Measurements from ENCODE around the gene CBX7.

DNA sequence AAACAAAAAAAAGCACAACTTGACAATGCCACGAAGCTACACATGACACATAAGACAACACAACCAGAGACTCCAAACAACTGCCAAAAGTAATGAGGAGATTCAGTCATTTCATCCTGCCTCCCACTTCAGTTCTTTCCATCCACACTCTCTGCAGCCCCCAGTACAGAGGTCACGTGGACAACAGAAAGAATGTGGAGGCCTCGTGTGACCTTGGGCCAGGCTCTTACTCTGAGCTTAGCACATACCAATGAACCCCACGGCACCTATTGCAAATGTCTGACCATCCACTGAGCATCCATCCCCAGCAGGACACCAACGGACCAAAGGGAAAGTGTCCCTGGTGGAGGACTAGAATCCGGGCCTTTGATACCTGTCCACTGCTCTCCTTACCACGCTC lies 12.5 kb downstream of the CBX7 start:
- TF ChIP-seq FOXA1 (IDR thresholded peaks at IDR 0.05) (no peak), TARDBP (IDR thresholded peaks at IDR 0.05) (no peak), NFRKB (IDR thresholded peaks at IDR 0.05) (no peak), LEF1 (IDR thresholded peaks at IDR 0.05; ENCODE audit: borderline replicate concordance) (no peak), CTBP1 (IDR thresholded peaks at IDR 0.05; ENCODE audit: borderline replicate concordance) (no peak), FOXM1 (IDR thresholded peaks at IDR 0.05; ENCODE audit: borderline replicate concordance) (no peak), SP1 (IDR thresholded peaks at IDR 0.05) (no peak)
